GM19468 (cell line): ENCODE data around the gene CRY1.
A peak's percentile ranks its signal among the peaks of the same experiment; 100 is the strongest.
"Not testable (repeated sequence)": the region's sequence is repeated elsewhere in the genome, so short reads cannot be mapped to it uniquely, and the experiment has no call there.

ENCODE experiments used
- ATAC-seq: cut with Tn5 transposase; IDR thresholded peaks from one replicate; pipeline ENCODE4 v1.9.1; 2021; ENCODE audit warnings: mild to moderate bottlenecking, moderate library complexity, moderate number of reproducible peaks; ENCODE audit not compliant: unreplicated experiment; ENCODE audit errors: extremely low read depth

The CRY1 gene

GRCh38 chr12:107017042-107017441, 76.3 kb downstream of the CRY1 start:
- no peak for ATAC-seq

GRCh38 chr12:107014055-107014454, 79.3 kb downstream of the CRY1 start:
- no peak for ATAC-seq

GRCh38 chr12:107012736-107013425, 80.5 kb downstream of the CRY1 start:
- no peak for ATAC-seq

- ATAC-seq = no peak
Observed at GRCh38 chr12:107011519-107011918, 81.8 kb downstream of the CRY1 start.

GRCh38 chr12:107007411-107007810, 85.9 kb downstream of the CRY1 start:
- ATAC-seq = no peak

- not testable (repeated sequence) for ATAC-seq
Observed at GRCh38 chr12:107002665-107003064, 90.7 kb downstream of the CRY1 start.

GRCh38 chr12:106999446-106999845, 93.9 kb downstream of the CRY1 start:
- ATAC-seq = no peak

- no peak for ATAC-seq
Observed at GRCh38 chr12:106997916-106998315, 95.4 kb downstream of the CRY1 start.

GRCh38 chr12:106996102-106996501, 97.2 kb downstream of the CRY1 start:
- not testable (repeated sequence) for ATAC-seq

- ATAC-seq = no peak
Observed at GRCh38 chr12:106994579-106995220, 98.6 kb downstream of the CRY1 start.

- no peak for ATAC-seq
Observed at GRCh38 chr12:106987846-106988245, 105.5 kb downstream of the CRY1 start.

- peak; percentile 63 for ATAC-seq
Observed at GRCh38 chr12:106986625-106987389, 106.5 kb downstream of the CRY1 start, which contains the start of gene MTERF2. Gene MTERF2, minus strand, starts transcription at chr12:106987146. Its CDS starts 8,432 bp downstream, at chr12:106978714.

- ATAC-seq = no peak
Observed at GRCh38 chr12:106986135-106986534, 107.2 kb downstream of the CRY1 start.

GRCh38 chr12:106985479-106985878, 107.9 kb downstream of the CRY1 start:
- ATAC-seq = no peak

- no peak for ATAC-seq
Observed at GRCh38 chr12:106984588-106985137, 108.7 kb downstream of the CRY1 start.

- no peak for ATAC-seq
Observed at GRCh38 chr12:106982229-106982628, 111.1 kb downstream of the CRY1 start.

GRCh38 chr12:106981788-106982187, 111.6 kb downstream of the CRY1 start:
- ATAC-seq = no peak

- no peak for ATAC-seq
Observed at GRCh38 chr12:106980944-106981343, 112.4 kb downstream of the CRY1 start.

GRCh38 chr12:106978035-106978800, 115.1 kb downstream of the CRY1 start:
- ATAC-seq = no peak

- ATAC-seq = no peak
Observed at GRCh38 chr12:106976668-106977067, 116.7 kb downstream of the CRY1 start.
